ENCODE measurements around the gene SLC49A3. TPM values are rescaled to one million over a fixed set of nuclear protein-coding genes. Genes with fewer than 3 reads are reported as not detected.

SLC49A3 gene
- total RNA-seq, 1 experiment from 2014 or later: 6.9 TPM

DNA sequence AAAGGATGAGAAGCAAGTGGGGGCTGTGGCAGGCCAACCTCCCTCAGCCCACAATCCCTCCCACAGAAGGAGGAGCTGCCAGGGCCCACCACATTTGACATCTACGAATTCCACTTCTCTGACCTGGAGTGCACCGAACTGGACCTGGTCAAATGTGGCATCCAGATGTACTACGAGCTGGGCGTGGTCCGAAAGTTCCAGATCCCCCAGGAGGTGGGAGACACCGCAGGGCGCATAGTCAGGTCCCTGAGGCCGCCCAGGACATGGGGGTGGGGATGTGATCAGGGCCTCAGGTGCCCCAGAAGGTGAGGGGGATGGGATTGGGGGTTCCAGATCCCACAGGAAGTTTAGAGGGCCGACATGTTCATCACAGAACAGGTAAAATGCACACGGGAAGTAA is 28.6 kb downstream of the SLC49A3 start:
- Histone ChIP-seq H2BK5ac (ENCODE audit: insufficient read length, low read length) (no peak overlapping the region), H3K14ac (ENCODE audit: insufficient read depth, low read length) (no peak overlapping the region), H4K91ac (ENCODE audit: insufficient read length, low read depth, low read length) (no peak overlapping the region), H3K23me2 (ENCODE audit: insufficient read length, low read depth, low read length, poor library complexity, severe bottlenecking) (peaks cover 2% of the 10 kb centered on the region), H3K4me2 (ENCODE audit: insufficient read depth, insufficient read length, low read length) (no peak overlapping the region), H2BK20ac (ENCODE audit: low read depth, low read length, poor library complexity, severe bottlenecking) (no peak overlapping the region), H3K79me1 (ENCODE audit: insufficient read depth, low read depth, low read length, poor library complexity, severe bottlenecking) (no peaks in the 10 kb centered on the region), H4K8ac (replicated peaks; ENCODE audit: insufficient read length, low read depth, low read length) (no peak overlapping the region), H4K5ac (ENCODE audit: insufficient read length, low read depth, low read length) (no peak overlapping the region), H3K56ac (ENCODE audit: insufficient read length, low read depth, low read length) (no peak overlapping the region), H3K9me3 (ENCODE audit: control insufficient read depth, low read depth, low read length) (no peaks in the 10 kb centered on the region), H4K20me1 (ENCODE audit: control insufficient read depth, insufficient read depth, insufficient read length) (no peaks in the 10 kb centered on the region), H2BK15ac (ENCODE audit: low read depth, low read length) (no peak overlapping the region), H2BK12ac (ENCODE audit: insufficient read length, low read depth, low read length) (no peak overlapping the region), H2AFZ (ENCODE audit: low read length) (no peak overlapping the region), H3K18ac (ENCODE audit: insufficient read length, low read depth, low read length) (no peak overlapping the region), H3K9ac (ENCODE audit: extremely low read depth, insufficient read length, low read length) (no peak overlapping the region), H3K4ac (ENCODE audit: low read depth, low read length) (no peak overlapping the region), H3K27ac (ENCODE audit: insufficient read length, low read depth, low read length) (no peak overlapping the region), H3K4me1 (ENCODE audit: insufficient read depth, low read length) (no peaks in the 10 kb centered on the region), H2AK5ac (ENCODE audit: insufficient read length, low read length) (no peak overlapping the region), H2BK120ac (ENCODE audit: low read depth, low read length, poor library complexity, severe bottlenecking) (no peak overlapping the region), H3K79me2 (ENCODE audit: insufficient read depth, low read length) (no peaks in the 10 kb centered on the region), H3T11ph (ENCODE audit: low read length) (no peak overlapping the region), H3K27me3 (ENCODE audit: insufficient read depth, low read length) (no peaks in the 10 kb centered on the region), H3K23ac (ENCODE audit: insufficient read length, low read depth, low read length) (no peak overlapping the region)
- H3K36me3 Mint-ChIP-seq (ENCODE audit: insufficient read depth in 1 of 3, low read depth in 3 of 3): peaks cover 0 to 2% (median 0%) of the 10 kb centered on the region in 3 experiments; a peak in 4 of 7 replicates
- peak; percentile 16 for DNase-seq
- no peak overlapping the region for H3K4me3 Mint-ChIP-seq
- no CpG with 5 or more reads among the region's 10 CpGs for WGBS (ENCODE audit: extremely low coverage, insufficient read length, low lambda C conversion rate)
- TF ChIP-seq, protein P1, sequence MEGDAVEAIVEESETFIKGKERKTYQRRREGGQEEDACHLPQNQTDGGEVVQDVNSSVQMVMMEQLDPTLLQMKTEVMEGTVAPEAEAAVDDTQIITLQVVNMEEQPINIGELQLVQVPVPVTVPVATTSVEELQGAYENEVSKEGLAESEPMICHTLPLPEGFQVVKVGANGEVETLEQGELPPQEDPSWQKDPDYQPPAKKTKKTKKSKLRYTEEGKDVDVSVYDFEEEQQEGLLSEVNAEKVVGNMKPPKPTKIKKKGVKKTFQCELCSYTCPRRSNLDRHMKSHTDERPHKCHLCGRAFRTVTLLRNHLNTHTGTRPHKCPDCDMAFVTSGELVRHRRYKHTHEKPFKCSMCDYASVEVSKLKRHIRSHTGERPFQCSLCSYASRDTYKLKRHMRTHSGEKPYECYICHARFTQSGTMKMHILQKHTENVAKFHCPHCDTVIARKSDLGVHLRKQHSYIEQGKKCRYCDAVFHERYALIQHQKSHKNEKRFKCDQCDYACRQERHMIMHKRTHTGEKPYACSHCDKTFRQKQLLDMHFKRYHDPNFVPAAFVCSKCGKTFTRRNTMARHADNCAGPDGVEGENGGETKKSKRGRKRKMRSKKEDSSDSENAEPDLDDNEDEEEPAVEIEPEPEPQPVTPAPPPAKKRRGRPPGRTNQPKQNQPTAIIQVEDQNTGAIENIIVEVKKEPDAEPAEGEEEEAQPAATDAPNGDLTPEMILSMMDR (conservative IDR thresholded peaks at IDR 0.05): no peak
- H3K9me3 Mint-ChIP-seq: no peaks in the 10 kb centered on the region; a peak in 1 of 5 replicates
- H3K4me1 Mint-ChIP-seq: no peaks in the 10 kb centered on the region; a peak in 1 of 4 replicates
- H3K27ac Mint-ChIP-seq: no peak overlapping the region
- H3K27me3 Mint-ChIP-seq (ENCODE audit: low read depth): peaks cover 2% of the 10 kb centered on the region; the same call in 1 of the 2 replicates
